GM12878 (cell line): ENCODE results near the gene LDLRAD3.

Source experiments
- BHLHE40 ChIP-seq, 2 experiments: fragments of 450-650 bp in 1 of 2; IDR thresholded peaks; 2 replicates each; pipeline ENCODE4 v1.6.1; 2011 to 2017; ENCODE audit warnings: low read depth in 2 of 2, borderline replicate concordance in 1 of 2, improper control_type of control experiment in 1 of 2, low read length in 1 of 2, mild to moderate bottlenecking in 1 of 2
- EP300 ChIP-seq, 2 experiments: fragments of 150-350 bp in 1 of 2; IDR thresholded peaks; 2 replicates each; pipeline ENCODE4 v1.6.1; 2011 to 2012; ENCODE audit warnings: low read depth in 2 of 2, low read length in 2 of 2, borderline replicate concordance in 1 of 2, improper control_type of control experiment in 1 of 2, inconsistent platforms in 1 of 2; ENCODE audit not compliant: control insufficient read depth in 1 of 2
- EZH2 ChIP-seq: IDR thresholded peaks from 2 replicates; pipeline ENCODE4 v1.6.1; 2012; ENCODE audit warnings: low read depth, mild to moderate bottlenecking, control low read depth, inconsistent platforms, low read length, borderline replicate concordance; ENCODE audit not compliant: control insufficient read depth
- JUNB ChIP-seq: IDR thresholded peaks from 2 replicates; pipeline ENCODE4 v1.6.1; 2016; ENCODE audit warnings: antibody characterized with exemption, mild to moderate bottlenecking
- MEF2A ChIP-seq: IDR thresholded peaks from 2 replicates; pipeline ENCODE4 v1.6.1; 2011; ENCODE audit warnings: low read depth, mild to moderate bottlenecking, low read length, moderate library complexity; ENCODE audit not compliant: insufficient read depth
- POLR2A ChIP-seq: IDR thresholded peaks from 2 replicates; pipeline ENCODE4 v1.6.1; 2011; ENCODE audit warnings: low read depth, mild to moderate bottlenecking, low read length
- RFX5 ChIP-seq: IDR thresholded peaks from 2 replicates; pipeline ENCODE4 v1.6.1; 2011; ENCODE audit warnings: low read depth, low read length, improper control_type of control experiment
- SRF ChIP-seq, 2 experiments: IDR thresholded peaks; 2 replicates each; pipeline ENCODE4 v1.6.1; 2011; ENCODE audit warnings: low read depth in 2 of 2, low read length in 2 of 2, mild to moderate bottlenecking in 1 of 2, moderate library complexity in 1 of 2
- ZNF384 ChIP-seq: IDR thresholded peaks from 2 replicates; pipeline ENCODE4 v1.6.1; 2012; ENCODE audit warnings: low read depth, mild to moderate bottlenecking, low read length, improper control_type of control experiment, borderline replicate concordance
- TF ChIP-seq, protein P1 (sequence below): fragments of 450-650 bp; IDR thresholded peaks from 2 replicates; pipeline ENCODE4 v1.6.1; 2014; ENCODE audit warnings: mild to moderate bottlenecking
- TF ChIP-seq, protein P2 (sequence below), 3 experiments: IDR thresholded peaks in 2 of 3; conservative IDR thresholded peaks in 1 of 3; 2 replicates each; pipeline ENCODE4 v1.5.1; 2011; ENCODE audit warnings: low read depth in 3 of 3, low read length in 3 of 3, mild to moderate bottlenecking in 3 of 3, control low read depth in 2 of 3, moderate library complexity in 2 of 3, inconsistent platforms in 1 of 3, mixed read lengths in 1 of 3; ENCODE audit not compliant: control insufficient read depth in 2 of 3, insufficient read depth in 1 of 3; ENCODE audit errors: extremely low read depth in 1 of 3
- TF ChIP-seq, protein P3 (sequence below): IDR thresholded peaks from 2 replicates; pipeline ENCODE4 v1.6.1; 2012; ENCODE audit warnings: low read depth, low read length, improper control_type of control experiment

DNA sequence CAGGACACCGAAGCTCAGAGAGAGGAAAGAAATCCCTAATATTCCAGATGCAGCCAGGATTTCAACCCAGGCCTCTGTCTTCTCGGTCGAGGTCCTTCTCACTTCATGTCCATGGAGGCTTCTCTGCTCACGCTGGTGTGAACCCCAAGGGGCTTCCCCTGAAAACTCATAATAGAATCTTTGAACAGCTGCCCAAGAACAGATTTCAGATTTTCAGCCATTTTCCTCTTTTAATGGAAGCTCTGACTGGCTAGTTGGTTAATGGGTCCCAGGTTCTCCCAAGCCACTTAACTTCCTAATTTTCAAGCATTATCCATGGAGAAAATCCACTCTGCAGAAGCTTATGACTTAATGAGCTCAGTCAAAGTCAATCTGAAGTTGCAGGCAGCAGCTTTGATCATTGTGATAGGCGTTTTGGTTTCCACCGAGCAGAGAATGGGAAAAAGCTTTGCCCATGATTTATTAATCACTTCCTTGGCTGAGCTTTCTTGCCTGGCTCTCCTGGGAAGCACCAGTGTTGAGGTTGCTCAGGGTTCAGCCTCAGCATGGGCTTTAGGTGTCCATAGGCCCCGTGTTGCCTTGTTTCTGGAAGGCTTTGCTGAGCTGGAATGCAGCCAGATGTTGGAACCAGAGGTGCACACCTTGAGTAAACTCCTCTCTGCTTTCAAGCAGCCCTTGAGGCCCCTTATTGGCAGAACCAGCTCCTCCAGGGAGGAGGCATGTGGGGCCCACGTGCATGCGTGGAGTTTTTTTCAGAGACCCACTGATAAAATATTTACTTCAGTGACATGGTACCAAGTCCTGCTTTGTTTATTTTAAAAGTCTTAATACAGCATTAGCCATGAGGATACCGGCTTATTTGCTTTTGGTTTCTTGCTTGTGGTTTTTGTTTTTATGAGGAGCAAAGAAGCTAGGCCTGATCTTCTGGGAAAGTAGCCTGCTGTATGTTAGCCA is 25.5 kb downstream of the LDLRAD3 start:
- TF ChIP-seq SRF (IDR thresholded peaks at IDR 0.05; ENCODE audit: low read depth in 2 of 2, low read length in 2 of 2) (no peak), ZNF384 (no peak), EZH2 (no peak), POLR2A (no peak), JUNB (peak; percentile 54), EP300 (IDR thresholded peaks at IDR 0.05; ENCODE audit: borderline replicate concordance in 1 of 2, control insufficient read depth in 1 of 2, low read depth in 2 of 2, low read length in 2 of 2) (no peak), MEF2A (no peak), BHLHE40 (IDR thresholded peaks at IDR 0.05; ENCODE audit: borderline replicate concordance in 1 of 2, low read depth in 2 of 2, low read length in 1 of 2) (no peak), RFX5 (no peak)
- TF ChIP-seq, protein P1, sequence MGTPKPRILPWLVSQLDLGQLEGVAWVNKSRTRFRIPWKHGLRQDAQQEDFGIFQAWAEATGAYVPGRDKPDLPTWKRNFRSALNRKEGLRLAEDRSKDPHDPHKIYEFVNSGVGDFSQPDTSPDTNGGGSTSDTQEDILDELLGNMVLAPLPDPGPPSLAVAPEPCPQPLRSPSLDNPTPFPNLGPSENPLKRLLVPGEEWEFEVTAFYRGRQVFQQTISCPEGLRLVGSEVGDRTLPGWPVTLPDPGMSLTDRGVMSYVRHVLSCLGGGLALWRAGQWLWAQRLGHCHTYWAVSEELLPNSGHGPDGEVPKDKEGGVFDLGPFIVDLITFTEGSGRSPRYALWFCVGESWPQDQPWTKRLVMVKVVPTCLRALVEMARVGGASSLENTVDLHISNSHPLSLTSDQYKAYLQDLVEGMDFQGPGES = no peak
- TF ChIP-seq, protein P2, sequence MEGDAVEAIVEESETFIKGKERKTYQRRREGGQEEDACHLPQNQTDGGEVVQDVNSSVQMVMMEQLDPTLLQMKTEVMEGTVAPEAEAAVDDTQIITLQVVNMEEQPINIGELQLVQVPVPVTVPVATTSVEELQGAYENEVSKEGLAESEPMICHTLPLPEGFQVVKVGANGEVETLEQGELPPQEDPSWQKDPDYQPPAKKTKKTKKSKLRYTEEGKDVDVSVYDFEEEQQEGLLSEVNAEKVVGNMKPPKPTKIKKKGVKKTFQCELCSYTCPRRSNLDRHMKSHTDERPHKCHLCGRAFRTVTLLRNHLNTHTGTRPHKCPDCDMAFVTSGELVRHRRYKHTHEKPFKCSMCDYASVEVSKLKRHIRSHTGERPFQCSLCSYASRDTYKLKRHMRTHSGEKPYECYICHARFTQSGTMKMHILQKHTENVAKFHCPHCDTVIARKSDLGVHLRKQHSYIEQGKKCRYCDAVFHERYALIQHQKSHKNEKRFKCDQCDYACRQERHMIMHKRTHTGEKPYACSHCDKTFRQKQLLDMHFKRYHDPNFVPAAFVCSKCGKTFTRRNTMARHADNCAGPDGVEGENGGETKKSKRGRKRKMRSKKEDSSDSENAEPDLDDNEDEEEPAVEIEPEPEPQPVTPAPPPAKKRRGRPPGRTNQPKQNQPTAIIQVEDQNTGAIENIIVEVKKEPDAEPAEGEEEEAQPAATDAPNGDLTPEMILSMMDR (IDR thresholded peaks at IDR 0.05 in 2 of 3, conservative IDR thresholded peaks at IDR 0.05 in 1 of 3; ENCODE audit: control insufficient read depth in 2 of 3, extremely low read depth in 1 of 3, insufficient read depth in 1 of 3, low read depth in 3 of 3, low read length in 3 of 3) = no peak
- TF ChIP-seq, protein P3, sequence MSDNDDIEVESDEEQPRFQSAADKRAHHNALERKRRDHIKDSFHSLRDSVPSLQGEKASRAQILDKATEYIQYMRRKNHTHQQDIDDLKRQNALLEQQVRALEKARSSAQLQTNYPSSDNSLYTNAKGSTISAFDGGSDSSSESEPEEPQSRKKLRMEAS = no peak
